ENCODE data around the gene TM9SF2.

GRCh38 chr13:99472122-99472440 lies 29.2 kb upstream of the TM9SF2 start:
- TF ChIP-seq CTCF (IDR thresholded peaks at IDR 0.05; ENCODE audit: low read length), result no peak
- no peak for TF ChIP-seq EZH2 (IDR thresholded peaks at IDR 0.05; ENCODE audit: borderline replicate concordance, low read length)

Measured in OCI-LY1 (cell line).